Activated naive CD4-positive, alpha-beta T cell treated with anti-CD3 and anti-CD28 coated beads, Interleukin-2, amount 50 U/mL, for 24 hours (primary cell): ENCODE results near the gene RGSL1.

ENCODE experiments used
- H3K27ac Mint-ChIP-seq: one replicate; pipeline ENCODE4 v1.8.0; 2021; ENCODE audit warnings: mild to moderate bottlenecking, mixed read lengths
- H3K27me3 Mint-ChIP-seq: one replicate; pipeline ENCODE4 v1.8.0; 2021; ENCODE audit warnings: mixed read lengths
- H3K36me3 Mint-ChIP-seq: one replicate; pipeline ENCODE4 v1.8.0; 2021; ENCODE audit warnings: mixed read lengths
- H3K4me1 Mint-ChIP-seq: one replicate; pipeline ENCODE4 v1.8.0; 2021; ENCODE audit warnings: mixed read lengths
- H3K4me3 Mint-ChIP-seq: one replicate; pipeline ENCODE4 v1.8.0; 2021; ENCODE audit warnings: mild to moderate bottlenecking, mixed read lengths
- H3K9me3 Mint-ChIP-seq: one replicate; pipeline ENCODE4 v1.8.0; 2021; ENCODE audit warnings: mixed read lengths

The RGSL1 gene

GRCh38 chr1:182556279-182556678, 106.3 kb downstream of the RGSL1 start:
- Mint-ChIP-seq H3K27me3 (no peaks in the 10 kb centered on the region), H3K9me3 (no peaks in the 10 kb centered on the region), H3K4me1 (no peaks in the 10 kb centered on the region), H3K36me3 (no peaks in the 10 kb centered on the region), H3K4me3 (no peak overlapping the region), H3K27ac (no peak overlapping the region)

- H3K4me1 Mint-ChIP-seq = no peaks in the 10 kb centered on the region
- H3K36me3 Mint-ChIP-seq = no peaks in the 10 kb centered on the region
- H3K9me3 Mint-ChIP-seq = no peaks in the 10 kb centered on the region
- no peak overlapping the region for H3K27ac Mint-ChIP-seq
- no peaks in the 10 kb centered on the region for H3K27me3 Mint-ChIP-seq
- H3K4me3 Mint-ChIP-seq = no peak overlapping the region
Measured at GRCh38 chr1:182560392-182560984, 110.5 kb downstream of the RGSL1 start.

GRCh38 chr1:182561456-182561855, 111.5 kb downstream of the RGSL1 start:
- H3K4me3 Mint-ChIP-seq = no peak overlapping the region
- H3K27me3 Mint-ChIP-seq = no peaks in the 10 kb centered on the region
- H3K4me1 Mint-ChIP-seq = no peaks in the 10 kb centered on the region
- H3K27ac Mint-ChIP-seq = no peak overlapping the region
- no peaks in the 10 kb centered on the region for H3K9me3 Mint-ChIP-seq
- H3K36me3 Mint-ChIP-seq = no peaks in the 10 kb centered on the region

- H3K27ac Mint-ChIP-seq = no peak overlapping the region
- no peaks in the 10 kb centered on the region for H3K9me3 Mint-ChIP-seq
- no peaks in the 10 kb centered on the region for H3K36me3 Mint-ChIP-seq
- no peaks in the 10 kb centered on the region for H3K27me3 Mint-ChIP-seq
- H3K4me3 Mint-ChIP-seq = no peak overlapping the region
- no peaks in the 10 kb centered on the region for H3K4me1 Mint-ChIP-seq
Measured at GRCh38 chr1:182563095-182563494, 113.1 kb downstream of the RGSL1 start.

GRCh38 chr1:182564406-182565004, 114.6 kb downstream of the RGSL1 start:
- Mint-ChIP-seq H3K4me3 (no peak overlapping the region), H3K9me3 (no peaks in the 10 kb centered on the region), H3K4me1 (no peaks in the 10 kb centered on the region), H3K36me3 (no peaks in the 10 kb centered on the region), H3K27ac (no peak overlapping the region), H3K27me3 (no peaks in the 10 kb centered on the region)

GRCh38 chr1:182565537-182565936, 115.6 kb downstream of the RGSL1 start:
- Mint-ChIP-seq H3K27ac (no peak overlapping the region), H3K27me3 (no peaks in the 10 kb centered on the region), H3K4me3 (no peak overlapping the region), H3K9me3 (no peaks in the 10 kb centered on the region), H3K4me1 (no peaks in the 10 kb centered on the region), H3K36me3 (no peaks in the 10 kb centered on the region)

GRCh38 chr1:182567629-182568028, 117.7 kb downstream of the RGSL1 start:
- Mint-ChIP-seq H3K27ac (no peak overlapping the region), H3K4me1 (no peaks in the 10 kb centered on the region), H3K4me3 (no peak overlapping the region), H3K27me3 (no peaks in the 10 kb centered on the region), H3K36me3 (no peaks in the 10 kb centered on the region), H3K9me3 (no peaks in the 10 kb centered on the region)

GRCh38 chr1:182568647-182569284, 118.8 kb downstream of the RGSL1 start:
- Mint-ChIP-seq H3K4me1 (no peaks in the 10 kb centered on the region), H3K36me3 (no peaks in the 10 kb centered on the region), H3K27ac (no peak overlapping the region), H3K27me3 (no peaks in the 10 kb centered on the region), H3K4me3 (no peak overlapping the region), H3K9me3 (no peaks in the 10 kb centered on the region)

GRCh38 chr1:182569939-182570610, 120.1 kb downstream of the RGSL1 start:
- Mint-ChIP-seq H3K4me1 (no peaks in the 10 kb centered on the region), H3K27ac (no peak overlapping the region), H3K9me3 (no peaks in the 10 kb centered on the region), H3K4me3 (no peak overlapping the region), H3K27me3 (no peaks in the 10 kb centered on the region), H3K36me3 (no peaks in the 10 kb centered on the region)

- no peaks in the 10 kb centered on the region for H3K9me3 Mint-ChIP-seq
- H3K27me3 Mint-ChIP-seq = no peaks in the 10 kb centered on the region
- H3K27ac Mint-ChIP-seq = no peak overlapping the region
- peaks cover 4% of the 10 kb centered on the region for H3K36me3 Mint-ChIP-seq
- H3K4me1 Mint-ChIP-seq = no peaks in the 10 kb centered on the region
- no peak overlapping the region for H3K4me3 Mint-ChIP-seq
Measured at GRCh38 chr1:182570611-182570970, 120.6 kb downstream of the RGSL1 start.

- H3K27me3 Mint-ChIP-seq = no peaks in the 10 kb centered on the region
- peaks cover 18% of the 10 kb centered on the region for H3K4me1 Mint-ChIP-seq
- no peak overlapping the region for H3K4me3 Mint-ChIP-seq
- no peaks in the 10 kb centered on the region for H3K9me3 Mint-ChIP-seq
- H3K36me3 Mint-ChIP-seq = peaks cover 16% of the 10 kb centered on the region
- no peak overlapping the region for H3K27ac Mint-ChIP-seq
Measured at GRCh38 chr1:182574156-182574555, 124.2 kb downstream of the RGSL1 start.

GRCh38 chr1:182575540-182576149, 125.7 kb downstream of the RGSL1 start:
- Mint-ChIP-seq H3K36me3 (peaks cover 26% of the 10 kb centered on the region), H3K4me3 (no peak overlapping the region), H3K9me3 (no peaks in the 10 kb centered on the region), H3K4me1 (peaks cover 26% of the 10 kb centered on the region), H3K27me3 (no peaks in the 10 kb centered on the region), H3K27ac (peak overlapping the region; percentile 8)

- Mint-ChIP-seq H3K9me3 (no peaks in the 10 kb centered on the region), H3K36me3 (peaks cover 27% of the 10 kb centered on the region), H3K4me1 (peaks cover 65% of the 10 kb centered on the region), H3K4me3 (no peak overlapping the region), H3K27ac (no peak overlapping the region), H3K27me3 (no peaks in the 10 kb centered on the region)
Measured at GRCh38 chr1:182580736-182581135, 130.8 kb downstream of the RGSL1 start.

GRCh38 chr1:182584746-182585145, 134.8 kb downstream of the RGSL1 start:
- H3K27ac Mint-ChIP-seq = peak overlapping the region; percentile 66

GRCh38 chr1:182586380-182586779, 136.4 kb downstream of the RGSL1 start:
- H3K27ac Mint-ChIP-seq = no peak overlapping the region
- no peaks in the 10 kb centered on the region for H3K9me3 Mint-ChIP-seq
- peaks cover 76% of the 10 kb centered on the region for H3K4me1 Mint-ChIP-seq
- no peaks in the 10 kb centered on the region for H3K27me3 Mint-ChIP-seq
- peak overlapping the region; percentile 1 for H3K4me3 Mint-ChIP-seq
- peaks cover 13% of the 10 kb centered on the region for H3K36me3 Mint-ChIP-seq

More at GRCh38 chr1:182584746-182585145, 134.8 kb downstream of the RGSL1 start:
- H3K36me3 Mint-ChIP-seq = peaks cover 21% of the 10 kb centered on the region
- H3K27me3 Mint-ChIP-seq = no peaks in the 10 kb centered on the region
- H3K4me3 Mint-ChIP-seq = peak overlapping the region; percentile 77
- H3K4me1 Mint-ChIP-seq = peaks cover 76% of the 10 kb centered on the region
- H3K9me3 Mint-ChIP-seq = no peaks in the 10 kb centered on the region

GRCh38 chr1:182587093-182587492, 137.1 kb downstream of the RGSL1 start:
- Mint-ChIP-seq H3K27ac (no peak overlapping the region), H3K9me3 (no peaks in the 10 kb centered on the region), H3K4me1 (peaks cover 74% of the 10 kb centered on the region), H3K36me3 (peaks cover 13% of the 10 kb centered on the region), H3K27me3 (no peaks in the 10 kb centered on the region), H3K4me3 (no peak overlapping the region)
